Measurements from ENCODE around the gene C14orf119.

The C14orf119 gene

GRCh38 chr14:23062002-23062401 lies 33.3 kb upstream of the C14orf119 start:
- no peak for DNase-seq

DNA sequence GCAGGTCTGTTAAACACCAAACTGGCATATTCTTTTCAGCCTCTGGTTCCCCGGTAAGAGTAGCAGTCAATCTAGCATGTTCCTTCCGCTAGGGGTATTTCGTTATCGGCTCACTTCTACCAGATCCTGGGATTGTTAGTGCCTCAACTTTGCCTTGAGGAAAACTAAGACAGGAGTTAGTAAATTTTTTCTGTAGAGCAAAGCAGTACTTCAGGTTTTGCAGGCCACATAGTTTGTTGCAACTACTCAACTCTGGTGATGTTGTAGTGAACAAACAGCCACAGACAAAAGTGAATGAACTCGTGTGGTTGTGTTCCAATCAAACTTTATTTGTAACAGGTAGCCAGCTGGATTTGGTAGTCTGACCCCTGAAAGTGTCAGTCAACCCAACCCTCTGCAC lies 31.7 kb upstream of the C14orf119 start:
- DNase-seq = no peak

DNA sequence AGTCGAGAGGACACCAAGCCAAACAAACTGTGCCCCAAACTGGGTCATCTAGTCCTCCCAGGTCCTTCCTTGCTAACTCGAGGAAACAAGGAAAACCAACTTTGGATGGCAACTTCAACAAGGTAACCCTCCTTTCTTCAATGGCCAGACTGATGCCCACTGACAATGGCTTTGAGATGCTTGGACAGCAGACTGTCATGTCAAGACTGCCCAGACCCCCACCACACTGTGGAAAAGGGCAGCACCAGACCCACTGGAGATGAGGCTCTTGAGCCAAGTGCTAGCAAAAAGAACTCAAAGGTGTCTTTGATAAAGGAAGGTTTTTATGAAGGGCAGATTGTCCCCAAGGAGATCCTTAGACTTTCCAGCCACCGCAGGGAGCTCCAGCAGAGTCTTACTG lies 28.9 kb upstream of the C14orf119 start:
- DNase-seq = no peak

GRCh38 chr14:23066855-23067744 lies 28.2 kb upstream of the C14orf119 start:
- DNase-seq = no peak

DNA sequence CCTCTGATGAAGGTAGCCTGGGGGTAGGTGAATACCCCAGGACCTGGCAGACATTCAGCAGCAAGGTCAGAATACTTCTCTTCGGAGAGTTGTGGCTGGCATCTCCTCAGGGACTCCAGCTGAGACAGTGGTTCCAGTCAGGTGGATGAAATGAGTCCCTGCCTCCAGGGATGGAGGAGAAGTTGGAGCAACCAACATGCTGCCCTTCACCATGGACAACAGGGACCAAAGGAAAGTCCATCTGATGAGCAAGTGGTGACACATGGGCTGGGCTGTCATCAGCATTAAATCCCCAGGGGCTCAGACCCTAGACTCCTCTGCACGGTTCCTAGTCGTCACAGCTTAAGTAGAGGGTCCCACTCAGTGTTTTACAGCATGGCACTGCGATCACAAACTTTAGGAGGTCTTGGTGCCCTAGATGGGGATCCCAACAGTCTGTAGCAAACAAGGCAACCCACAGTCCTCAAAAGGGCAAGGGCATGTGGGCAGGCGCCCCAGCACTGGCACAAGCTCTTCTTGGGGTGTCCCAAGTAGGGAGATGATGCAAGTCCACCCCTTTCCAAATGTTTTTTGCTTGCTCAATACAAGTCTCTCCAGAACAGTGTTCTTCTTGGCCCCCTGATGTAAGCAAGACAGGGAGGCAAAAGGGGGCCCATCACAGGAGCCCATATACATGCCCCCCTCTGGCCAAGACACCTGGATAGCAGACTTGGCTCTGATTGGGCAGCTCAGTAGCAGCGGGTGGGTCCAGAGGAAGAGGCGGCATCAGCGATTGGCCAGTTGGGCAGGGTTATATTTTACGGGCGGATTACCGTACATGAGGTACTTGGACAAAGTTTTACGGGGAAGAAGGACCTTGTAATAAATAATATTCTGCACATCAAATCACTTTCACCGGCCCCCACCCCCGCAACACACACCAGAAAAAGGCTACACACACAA lies 27.2 kb upstream of the C14orf119 start:
- no peak for DNase-seq

- peak; percentile 91 for DNase-seq
These were observed 26.4 kb upstream of the C14orf119 start for GRCh38 chr14:23068789-23069412.

DNA sequence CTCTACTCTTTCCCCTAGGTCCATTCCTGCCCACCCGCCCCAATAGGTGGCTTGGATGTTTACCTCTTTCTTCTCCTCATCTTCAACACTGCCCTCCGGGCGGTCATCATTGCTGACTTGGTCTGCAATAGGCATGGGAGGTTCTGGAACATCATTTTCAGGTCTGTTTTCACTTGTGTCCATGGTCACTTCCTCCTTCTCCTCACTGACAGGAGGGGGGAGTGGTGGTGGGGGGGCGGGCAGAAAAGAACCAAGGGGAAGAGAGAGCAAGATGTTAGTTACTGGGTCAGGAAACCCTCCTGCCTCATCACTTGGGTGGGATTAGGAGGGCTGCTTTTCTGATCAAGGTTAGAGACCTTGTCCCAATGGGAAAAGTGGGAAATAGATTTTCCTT lies 25.9 kb upstream of the C14orf119 start:
- DNase-seq = no peak

DNA sequence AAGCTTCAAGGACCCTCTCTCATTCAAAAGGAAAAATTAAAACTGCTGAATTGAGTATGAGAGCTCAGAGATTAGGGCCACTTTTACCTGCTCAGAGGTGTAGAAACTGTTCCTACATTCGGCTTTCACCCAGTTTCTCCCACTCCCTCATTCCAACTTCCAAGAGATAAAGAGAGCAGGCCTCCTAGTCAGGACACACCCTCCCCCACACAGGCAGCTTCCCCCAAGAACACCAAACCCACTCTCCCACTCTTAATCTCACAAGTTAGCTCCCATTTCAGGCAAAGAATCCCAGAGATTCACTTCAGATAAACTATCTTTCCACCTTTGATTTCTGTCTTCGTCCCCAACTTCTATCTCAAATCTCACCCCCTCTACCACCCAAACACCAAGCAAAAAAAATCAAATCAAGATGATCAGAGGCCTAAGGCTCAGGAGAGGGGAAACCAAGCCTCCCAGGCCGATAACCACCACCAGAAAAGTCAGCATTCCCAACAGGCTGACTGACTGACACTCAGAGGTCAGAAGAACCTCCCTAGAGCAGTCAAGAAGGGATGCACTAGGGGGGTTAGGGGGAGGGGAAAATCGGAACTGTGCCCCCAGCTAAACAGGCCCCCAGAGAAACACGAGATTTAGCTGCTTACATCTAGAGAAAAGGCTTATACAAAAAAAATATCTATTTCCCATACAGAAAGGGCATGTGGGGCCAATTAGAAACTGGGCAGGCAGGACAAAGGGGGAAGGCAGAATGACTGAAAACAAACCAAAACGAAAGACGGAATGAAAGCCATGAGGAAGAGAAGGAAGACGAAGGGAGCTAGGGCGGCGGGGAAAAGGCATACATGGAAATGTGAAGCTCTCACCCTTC lies 24.8 kb upstream of the C14orf119 start:
- DNase-seq = no peak

GRCh38 chr14:23071244-23071920 lies 23.9 kb upstream of the C14orf119 start:
- DNase-seq = peak; percentile 93

- no peak for DNase-seq
These were observed 23.3 kb upstream of the C14orf119 start for GRCh38 chr14:23071921-23072539.

- no peak for DNase-seq
These were observed 20.4 kb upstream of the C14orf119 start for GRCh38 chr14:23074906-23075305.

DNA sequence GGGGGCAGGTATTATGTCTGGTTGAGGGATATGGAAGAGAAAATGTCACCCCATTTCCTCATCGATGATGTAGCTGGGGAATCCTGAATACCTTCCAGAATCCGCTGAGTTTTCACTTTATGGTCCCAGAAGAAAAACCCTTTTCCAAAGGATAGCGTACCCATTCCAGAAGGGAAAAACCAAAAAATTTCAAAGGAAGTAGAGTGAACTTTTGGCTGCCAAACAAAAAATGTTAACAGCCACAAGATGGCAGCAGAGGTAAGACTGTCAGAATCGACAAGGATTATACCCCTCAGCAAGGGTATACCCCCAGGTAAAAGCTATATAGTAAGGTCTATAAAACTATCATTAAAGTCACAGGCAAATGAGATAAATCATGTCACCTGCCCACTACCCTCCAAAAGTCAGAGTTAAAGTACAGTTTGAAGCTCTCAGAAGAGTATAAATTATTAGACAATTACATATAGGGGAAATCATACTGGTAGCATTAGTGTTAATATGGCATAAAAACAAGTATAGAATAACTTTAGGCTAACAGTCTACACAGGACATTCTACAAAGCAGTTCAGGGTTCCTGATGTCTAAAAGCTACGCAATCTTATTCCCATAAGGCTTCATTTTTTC lies 18.4 kb upstream of the C14orf119 start:
- DNase-seq = no peak

GRCh38 chr14:23077962-23078361 lies 17.3 kb upstream of the C14orf119 start:
- no peak for DNase-seq

DNA sequence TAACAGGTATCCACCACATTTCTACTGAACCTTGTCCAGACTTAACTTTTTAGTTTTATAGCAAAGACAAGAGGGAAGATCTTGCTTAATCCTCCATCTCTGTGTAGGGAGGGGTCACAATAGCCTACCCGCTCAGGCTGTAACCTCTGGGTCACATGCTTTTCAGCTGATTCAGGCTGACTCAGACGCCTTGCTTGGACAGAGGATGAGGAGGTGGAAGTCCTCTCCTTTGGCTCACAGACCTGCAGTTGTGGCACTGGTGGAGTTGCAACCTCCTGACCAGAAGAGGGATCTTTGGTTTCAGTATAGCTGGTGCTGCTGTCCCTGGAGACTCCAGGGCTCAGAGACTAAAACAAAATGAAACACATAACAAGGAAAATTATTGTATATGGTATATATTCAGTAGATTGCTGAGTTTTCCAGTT lies 16.6 kb upstream of the C14orf119 start:
- no peak for DNase-seq

DNA sequence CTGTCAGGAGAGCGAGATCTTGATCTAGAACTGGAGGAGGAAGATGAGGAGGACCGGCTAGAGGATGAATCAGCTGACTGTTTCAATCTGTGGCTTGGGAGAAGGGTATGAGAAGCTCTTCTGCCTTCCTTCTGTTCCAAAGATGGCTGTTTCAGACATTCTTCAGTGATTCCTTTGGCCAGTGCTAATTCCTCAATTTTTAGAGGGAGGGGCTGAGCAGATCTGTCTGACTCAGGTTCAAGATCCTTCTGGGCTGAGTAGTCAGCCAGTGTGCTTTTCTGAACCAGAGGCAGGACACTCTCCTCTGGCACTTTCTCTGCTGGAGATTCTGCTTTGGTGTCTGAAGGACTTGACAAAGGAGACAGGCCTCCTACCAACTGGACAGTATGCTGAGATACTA lies 15.6 kb upstream of the C14orf119 start:
- DNase-seq = no peak

DNA sequence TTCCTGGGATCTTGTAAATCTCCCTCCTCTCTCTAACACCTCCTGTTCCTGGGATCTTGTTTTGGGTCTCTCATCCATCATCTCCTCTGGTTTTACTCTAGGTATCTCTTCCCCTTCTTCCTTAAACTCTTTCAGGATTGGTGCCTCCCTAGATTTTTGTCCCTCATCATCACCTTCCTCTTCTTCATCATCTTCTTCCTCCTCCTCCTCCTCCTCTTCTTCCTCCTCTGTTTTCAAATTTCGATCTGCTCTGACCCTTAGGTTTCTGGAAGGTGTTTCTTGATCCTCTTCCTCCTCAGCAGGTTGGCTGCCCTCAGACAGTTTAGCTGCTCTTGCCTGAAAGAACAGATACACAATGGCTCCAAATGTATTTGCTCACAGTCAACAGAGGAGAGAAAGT lies 14.8 kb upstream of the C14orf119 start:
- DNase-seq = no peak

GRCh38 chr14:23085458-23085857 lies 9.8 kb upstream of the C14orf119 start:
- DNase-seq = no peak

DNA sequence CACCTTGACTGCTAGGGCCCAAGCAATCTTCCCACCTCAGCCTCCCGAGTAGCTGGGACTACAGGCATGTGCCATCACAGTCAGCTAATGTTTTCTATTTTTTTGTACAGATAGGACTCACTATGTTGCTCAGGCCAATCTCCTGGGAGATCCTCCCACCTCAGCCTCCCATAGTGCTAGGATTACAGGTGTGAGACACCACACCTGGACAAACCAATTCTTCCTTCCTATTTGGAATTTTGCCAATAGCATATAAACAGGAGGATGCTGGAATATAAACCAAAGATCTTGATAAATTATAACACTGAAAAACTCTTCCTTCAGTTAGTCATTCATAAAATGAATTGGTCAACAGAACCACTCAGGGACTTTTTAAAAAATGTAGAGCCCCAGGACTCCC lies 8.7 kb upstream of the C14orf119 start:
- DNase-seq = no peak

- DNase-seq = no peak
These were observed 5.6 kb upstream of the C14orf119 start for GRCh38 chr14:23089498-23090253.

GRCh38 chr14:23090254-23090636 lies 5.1 kb upstream of the C14orf119 start:
- DNase-seq = no peak
